Measurements from ENCODE around the gene LMNTD1. TPM values are rescaled to one million over a fixed set of nuclear protein-coding genes. Genes with fewer than 3 reads are reported as not detected.
A peak's percentile ranks its signal among the peaks of the same experiment; 100 is the strongest.

LMNTD1 gene
- total and polyA plus RNA-seq, 9 of the 15 experiments (the other 6 are each of a cell fraction or from before 2014, with no cell fraction given) = not detected

DNA sequence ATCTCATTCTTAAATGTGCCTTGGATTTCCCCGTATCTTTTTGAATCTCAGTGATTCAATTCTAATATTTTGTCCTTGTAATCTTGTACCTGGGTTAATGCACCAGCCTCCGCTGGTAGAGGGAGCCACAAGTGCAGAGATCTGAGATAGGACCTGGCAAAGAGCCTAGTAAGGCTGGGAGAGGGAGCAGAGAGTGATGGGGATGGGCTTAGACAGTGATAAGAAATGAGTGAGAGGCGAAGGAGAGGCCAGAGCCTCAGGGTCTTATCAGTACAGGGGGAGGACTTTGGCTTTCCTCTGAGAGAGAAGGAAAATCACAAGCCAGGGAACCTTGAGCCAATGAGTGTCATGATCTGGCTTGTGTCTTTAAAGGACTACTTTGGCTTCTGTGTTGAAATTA is 30.5 kb upstream of the LMNTD1 start (continued):
- TF ChIP-seq, protein P1, sequence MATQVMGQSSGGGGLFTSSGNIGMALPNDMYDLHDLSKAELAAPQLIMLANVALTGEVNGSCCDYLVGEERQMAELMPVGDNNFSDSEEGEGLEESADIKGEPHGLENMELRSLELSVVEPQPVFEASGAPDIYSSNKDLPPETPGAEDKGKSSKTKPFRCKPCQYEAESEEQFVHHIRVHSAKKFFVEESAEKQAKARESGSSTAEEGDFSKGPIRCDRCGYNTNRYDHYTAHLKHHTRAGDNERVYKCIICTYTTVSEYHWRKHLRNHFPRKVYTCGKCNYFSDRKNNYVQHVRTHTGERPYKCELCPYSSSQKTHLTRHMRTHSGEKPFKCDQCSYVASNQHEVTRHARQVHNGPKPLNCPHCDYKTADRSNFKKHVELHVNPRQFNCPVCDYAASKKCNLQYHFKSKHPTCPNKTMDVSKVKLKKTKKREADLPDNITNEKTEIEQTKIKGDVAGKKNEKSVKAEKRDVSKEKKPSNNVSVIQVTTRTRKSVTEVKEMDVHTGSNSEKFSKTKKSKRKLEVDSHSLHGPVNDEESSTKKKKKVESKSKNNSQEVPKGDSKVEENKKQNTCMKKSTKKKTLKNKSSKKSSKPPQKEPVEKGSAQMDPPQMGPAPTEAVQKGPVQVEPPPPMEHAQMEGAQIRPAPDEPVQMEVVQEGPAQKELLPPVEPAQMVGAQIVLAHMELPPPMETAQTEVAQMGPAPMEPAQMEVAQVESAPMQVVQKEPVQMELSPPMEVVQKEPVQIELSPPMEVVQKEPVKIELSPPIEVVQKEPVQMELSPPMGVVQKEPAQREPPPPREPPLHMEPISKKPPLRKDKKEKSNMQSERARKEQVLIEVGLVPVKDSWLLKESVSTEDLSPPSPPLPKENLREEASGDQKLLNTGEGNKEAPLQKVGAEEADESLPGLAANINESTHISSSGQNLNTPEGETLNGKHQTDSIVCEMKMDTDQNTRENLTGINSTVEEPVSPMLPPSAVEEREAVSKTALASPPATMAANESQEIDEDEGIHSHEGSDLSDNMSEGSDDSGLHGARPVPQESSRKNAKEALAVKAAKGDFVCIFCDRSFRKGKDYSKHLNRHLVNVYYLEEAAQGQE (IDR thresholded peaks at IDR 0.05; ENCODE audit: borderline replicate concordance) = peak; percentile 47; the same call in 1 of the 2 replicates
- TF ChIP-seq, protein P1 (CRISPR knock-in tag; IDR thresholded peaks at IDR 0.05; ENCODE audit: low read depth) = no peak
- TF ChIP-seq TEAD4 (IDR thresholded peaks at IDR 0.05; ENCODE audit: low read length) (no peak), TEAD4 (CRISPR knock-in tag; IDR thresholded peaks at IDR 0.05; ENCODE audit: borderline replicate concordance) (no peak), LARP7 (IDR thresholded peaks at IDR 0.05) (no peak), ZNF282 (CRISPR knock-in tag; IDR thresholded peaks at IDR 0.05) (no peak), HNRNPUL1 (IDR thresholded peaks at IDR 0.05; ENCODE audit: low read length) (no peak), GATA2 (CRISPR knock-in tag; IDR thresholded peaks at IDR 0.05) (no peak), POU5F1 (IDR thresholded peaks at IDR 0.05; ENCODE audit: borderline replicate concordance, low read depth, low read length, partially characterized antibody) (no peak), ZFP36 (IDR thresholded peaks at IDR 0.05; ENCODE audit: low read depth, low read length, partially characterized antibody) (no peak), CBX1 (IDR thresholded peaks at IDR 0.05; ENCODE audit: low read depth) (no peak), ZNF3 (CRISPR knock-in tag; IDR thresholded peaks at IDR 0.05) (no peak), ZSCAN29 (IDR thresholded peaks at IDR 0.05) (no peak), SAP30 (IDR thresholded peaks at IDR 0.05; ENCODE audit: borderline replicate concordance, insufficient read depth, low read depth, low read length, poor library complexity, severe bottlenecking) (no peak), MIER1 (IDR thresholded peaks at IDR 0.05; ENCODE audit: low read depth) (no peak), STAT5B (CRISPR knock-in tag; IDR thresholded peaks at IDR 0.05) (no peak), ZNF76 (CRISPR knock-in tag; IDR thresholded peaks at IDR 0.05; ENCODE audit: borderline replicate concordance) (no peak), NFIX (CRISPR knock-in tag; IDR thresholded peaks at IDR 0.05; ENCODE audit: low read depth) (peak; percentile 32; the same call in 1 of the 2 replicates), FOXK1 (CRISPR knock-in tag; IDR thresholded peaks at IDR 0.05; ENCODE audit: borderline replicate concordance) (no peak), FOXJ2 (tag; IDR thresholded peaks at IDR 0.05) (no peak), ZNF77 (CRISPR knock-in tag; IDR thresholded peaks at IDR 0.05) (no peak), BRCA1 (IDR thresholded peaks at IDR 0.05) (no peak), BRCA1 (CRISPR knock-in tag; IDR thresholded peaks at IDR 0.05) (no peak), HDAC2 (IDR thresholded peaks at IDR 0.05) (no peak), DNMT1 (IDR thresholded peaks at IDR 0.05) (no peak), GABPB1 (CRISPR knock-in tag; IDR thresholded peaks at IDR 0.05) (no peak), EZH2 (IDR thresholded peaks at IDR 0.05; ENCODE audit: borderline replicate concordance, low read depth, low read length) (no peak)

All from K562 (cell line).